ENCODE results near the gene CCDC33.
A peak's percentile ranks its signal among the peaks of the same experiment; 100 is the strongest.

CCDC33 gene

DNA sequence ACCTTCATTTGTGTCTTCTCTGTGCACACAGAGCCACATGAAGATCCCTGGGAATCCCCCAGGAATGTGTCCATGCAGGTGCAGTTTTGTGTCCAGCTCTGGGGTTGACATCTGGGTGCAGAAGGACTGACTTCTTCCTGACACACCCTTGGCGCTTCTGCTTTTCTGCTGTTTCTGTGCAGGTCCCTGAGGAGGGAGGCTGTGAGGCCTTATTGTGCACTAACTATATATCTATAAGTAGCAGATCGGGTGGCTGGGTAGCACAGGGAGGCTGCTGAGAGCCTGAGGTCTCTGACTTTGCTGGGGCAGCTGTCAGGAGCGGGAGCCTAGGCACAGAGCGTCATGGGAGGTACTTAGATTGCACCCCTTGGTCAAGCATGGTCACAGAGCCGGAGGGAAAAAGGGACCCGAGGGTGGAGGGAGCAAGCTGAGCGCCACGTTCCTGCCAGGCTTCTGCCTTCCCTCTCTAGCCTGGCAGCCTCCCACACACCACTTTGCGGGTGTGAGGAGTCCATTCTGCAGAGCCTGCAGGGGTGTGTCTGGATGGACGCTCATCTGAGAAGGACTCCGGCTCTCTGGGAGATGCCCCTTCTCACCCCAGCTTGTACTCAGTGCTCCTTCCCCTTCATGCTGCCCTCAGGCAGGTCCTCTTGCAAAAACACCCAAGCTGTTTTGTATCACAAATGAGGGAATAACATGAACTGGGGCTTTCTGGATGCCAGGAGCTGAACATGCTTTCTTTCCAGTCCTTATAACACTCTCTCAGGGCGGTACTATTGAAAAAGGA lies 23.9 kb downstream of the CCDC33 start:
- DNase-seq = no peak

DNA sequence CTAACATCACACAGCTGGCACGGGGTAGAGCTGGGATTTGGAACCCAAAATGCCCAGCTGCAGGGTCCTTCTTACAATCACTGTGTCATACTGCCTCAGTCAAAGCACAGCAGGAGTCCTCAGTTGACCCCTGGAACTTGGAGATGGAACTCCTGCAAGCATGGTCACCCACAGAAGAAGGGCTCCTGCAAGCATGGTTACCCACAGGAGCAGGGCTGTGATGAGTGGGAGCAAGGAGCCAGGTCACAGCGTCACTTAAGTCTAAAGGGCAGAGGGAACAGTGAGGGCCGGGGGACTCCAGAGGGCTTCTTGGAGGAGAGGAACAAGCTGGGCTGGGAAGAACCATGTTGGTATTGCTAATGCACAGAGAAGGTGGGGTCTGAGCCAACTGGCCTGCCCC lies 24.9 kb downstream of the CCDC33 start:
- DNase-seq = no peak

DNA sequence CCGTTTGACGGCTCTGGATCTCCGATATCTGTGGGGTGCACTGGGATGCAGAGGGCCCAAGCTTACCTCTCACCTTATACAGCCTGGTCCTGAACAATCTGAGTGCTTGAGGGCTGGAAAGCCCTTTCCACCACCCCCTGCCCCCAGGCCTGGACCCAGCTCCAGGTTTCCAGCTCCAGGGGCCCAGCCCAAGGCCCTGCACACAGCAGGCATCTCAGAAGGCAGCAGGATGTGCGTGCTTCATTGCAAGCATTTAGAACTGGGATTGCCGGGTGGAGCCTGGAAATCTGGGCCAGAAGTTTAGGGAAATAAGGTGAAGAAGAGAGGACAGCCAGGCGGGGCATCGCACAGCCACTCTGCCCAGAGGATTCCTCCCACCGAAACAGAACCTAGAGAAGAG lies 25.6 kb downstream of the CCDC33 start:
- no peak for DNase-seq

DNA sequence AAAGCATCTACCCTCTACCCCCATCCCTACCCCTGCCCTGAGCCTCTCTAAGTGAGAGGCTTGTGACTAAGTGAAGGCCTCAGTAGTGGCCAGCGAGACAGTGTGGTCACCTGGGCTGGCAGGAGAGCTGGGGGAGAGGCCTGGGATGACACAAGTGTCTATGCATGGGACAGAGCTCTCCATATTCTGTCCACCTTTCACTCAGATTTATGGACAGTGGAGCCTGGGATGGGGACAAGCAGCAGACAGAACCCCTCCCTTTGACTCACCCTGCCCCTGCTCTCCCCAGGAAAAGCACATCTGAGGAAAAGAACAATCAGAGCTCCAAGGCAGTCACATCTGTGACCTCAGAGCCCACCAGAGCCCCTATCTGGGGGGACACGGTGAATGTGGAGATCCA lies 26.0 kb downstream of the CCDC33 start:
- no peak for DNase-seq

- DNase-seq = no peak
These were observed 26.5 kb downstream of the CCDC33 start for GRCh38 chr15:74262625-74263024.

DNA sequence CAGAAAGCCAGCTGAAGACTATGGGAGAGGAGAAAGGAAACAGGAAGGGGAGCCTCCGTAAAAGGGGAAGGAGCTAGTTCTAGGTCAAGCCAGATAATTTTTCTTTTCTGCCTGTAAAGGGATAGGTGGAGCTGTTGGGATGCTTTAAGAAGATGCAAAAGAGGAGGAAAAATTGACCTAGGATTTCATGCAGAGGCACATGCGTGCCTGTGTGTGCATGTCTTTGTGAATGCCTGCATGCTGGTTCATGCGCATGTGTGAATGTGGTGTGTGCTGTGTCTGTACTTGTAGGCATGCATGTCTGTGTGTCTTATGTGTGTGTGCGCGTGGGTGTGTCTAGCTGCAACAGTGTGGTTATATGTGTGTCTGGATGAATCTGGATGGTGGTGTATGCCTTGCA lies 27.3 kb downstream of the CCDC33 start:
- DNase-seq = no peak

GRCh38 chr15:74264081-74264501 lies 28.0 kb downstream of the CCDC33 start:
- DNase-seq = no peak

- no peak for DNase-seq
These were observed 29.0 kb downstream of the CCDC33 start for GRCh38 chr15:74265046-74265639.

DNA sequence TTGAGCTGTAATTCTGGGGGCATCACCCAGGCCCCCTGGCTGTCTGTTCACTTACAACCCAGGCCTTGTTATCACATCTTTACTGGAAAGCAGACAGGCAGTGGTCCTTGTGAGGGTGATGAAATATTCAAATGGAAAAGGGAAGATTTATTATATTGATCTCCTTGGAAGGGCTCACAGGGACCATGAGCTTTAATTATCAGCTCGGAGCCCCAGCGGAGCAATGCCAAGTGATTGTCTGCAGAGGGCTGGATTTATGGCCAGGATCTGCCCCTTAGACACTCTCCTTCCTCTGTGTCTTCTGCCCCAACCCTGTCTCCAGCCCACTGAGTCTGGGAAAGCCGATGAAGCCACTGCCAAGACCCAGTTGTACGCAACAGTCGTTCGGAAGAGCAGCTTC lies 31.9 kb downstream of the CCDC33 start:
- no peak for DNase-seq

DNA sequence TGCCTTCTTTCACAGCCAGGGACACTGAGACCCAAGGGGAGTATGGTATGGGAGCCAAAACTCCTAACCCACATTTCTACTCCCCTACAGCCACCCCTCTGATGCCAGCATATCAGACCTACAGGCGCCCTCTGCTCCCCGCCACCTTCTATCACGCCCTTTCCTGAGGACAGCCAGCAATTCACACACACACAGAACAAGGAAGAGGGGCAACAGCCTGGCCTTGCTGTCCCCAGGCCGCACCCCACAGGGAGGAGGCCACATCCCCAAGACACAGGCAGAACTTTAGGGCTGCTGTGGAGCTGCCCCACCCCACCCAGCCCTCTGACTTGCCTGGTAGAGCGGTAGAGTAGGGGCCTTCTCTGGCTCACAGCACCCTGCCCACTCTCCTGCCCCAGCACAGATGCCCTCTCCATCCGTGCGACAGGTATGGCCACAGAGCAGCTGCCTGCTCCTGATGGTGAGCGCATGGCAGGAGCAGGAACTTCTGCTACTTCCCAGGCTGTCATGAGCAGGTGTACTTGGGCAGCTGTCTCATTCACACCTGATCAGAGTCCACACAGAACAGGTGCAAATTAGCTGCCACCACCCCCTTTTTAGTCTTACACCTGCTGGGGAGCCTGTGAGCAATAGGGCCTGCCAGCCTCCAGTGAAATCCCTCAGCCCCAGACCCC lies 33.4 kb downstream of the CCDC33 start:
- no peak for DNase-seq

- DNase-seq = no peak
These were observed 34.0 kb downstream of the CCDC33 start for GRCh38 chr15:74270155-74270554.

DNA sequence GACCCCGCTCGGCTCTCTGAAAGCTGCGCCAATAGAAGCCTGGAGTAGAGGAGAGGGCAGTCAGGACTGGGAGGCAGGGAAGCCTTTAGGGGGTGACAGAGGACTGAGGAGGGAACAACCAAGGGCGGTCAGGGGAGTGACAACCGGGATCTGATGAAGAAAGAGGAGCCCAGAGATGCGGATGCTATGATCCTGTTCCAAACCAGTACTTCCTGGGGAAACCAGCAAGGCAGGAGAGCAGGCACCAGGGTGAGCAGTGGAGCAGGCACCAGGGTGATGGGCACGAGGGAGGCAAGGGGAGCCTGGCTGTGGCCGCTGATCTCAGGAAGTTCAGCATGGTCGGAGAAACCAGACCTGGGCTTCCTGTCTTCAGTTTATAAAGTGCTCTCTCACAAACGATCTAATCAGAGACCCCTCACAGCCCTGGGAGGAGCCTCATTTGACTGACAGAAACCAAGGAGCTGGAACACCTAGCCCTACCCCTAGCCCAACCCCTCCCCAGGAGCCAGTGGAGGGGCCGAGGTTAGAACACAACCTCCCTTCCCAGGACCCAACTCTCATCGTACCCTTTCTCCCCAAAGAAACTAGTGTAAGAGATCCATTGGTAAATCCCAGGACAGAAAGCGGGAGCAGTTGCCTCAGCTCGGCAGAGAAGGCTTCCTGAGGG lies 34.9 kb downstream of the CCDC33 start:
- no peak for DNase-seq

- DNase-seq = no peak
These were observed 36.7 kb downstream of the CCDC33 start for GRCh38 chr15:74272812-74273211.

- DNase-seq = peak; percentile 91
These were observed 38.4 kb downstream of the CCDC33 start for GRCh38 chr15:74274470-74275038.

DNA sequence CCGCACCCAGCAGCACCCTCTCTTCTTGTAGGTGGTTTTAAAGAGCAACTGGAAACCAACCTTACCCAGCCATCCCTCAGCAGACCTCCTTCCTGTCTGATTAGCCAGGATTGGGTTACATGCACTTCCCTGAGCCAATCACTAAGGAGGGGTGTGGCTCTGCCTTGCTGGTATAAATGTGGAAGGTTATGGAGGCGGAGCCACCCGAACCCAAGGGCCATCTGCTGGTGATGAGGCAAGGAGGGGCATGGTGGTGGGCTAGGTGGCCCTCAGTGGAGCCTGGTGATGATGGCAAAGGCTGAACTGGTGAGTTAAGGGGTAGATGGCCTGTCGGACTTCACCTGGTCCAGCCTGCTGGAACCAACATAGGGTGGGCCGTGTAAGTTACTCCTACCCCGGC lies 39.8 kb downstream of the CCDC33 start:
- peak; percentile 66 for DNase-seq

GRCh38 chr15:74276560-74276959 lies 40.4 kb downstream of the CCDC33 start:
- no peak for DNase-seq

DNA sequence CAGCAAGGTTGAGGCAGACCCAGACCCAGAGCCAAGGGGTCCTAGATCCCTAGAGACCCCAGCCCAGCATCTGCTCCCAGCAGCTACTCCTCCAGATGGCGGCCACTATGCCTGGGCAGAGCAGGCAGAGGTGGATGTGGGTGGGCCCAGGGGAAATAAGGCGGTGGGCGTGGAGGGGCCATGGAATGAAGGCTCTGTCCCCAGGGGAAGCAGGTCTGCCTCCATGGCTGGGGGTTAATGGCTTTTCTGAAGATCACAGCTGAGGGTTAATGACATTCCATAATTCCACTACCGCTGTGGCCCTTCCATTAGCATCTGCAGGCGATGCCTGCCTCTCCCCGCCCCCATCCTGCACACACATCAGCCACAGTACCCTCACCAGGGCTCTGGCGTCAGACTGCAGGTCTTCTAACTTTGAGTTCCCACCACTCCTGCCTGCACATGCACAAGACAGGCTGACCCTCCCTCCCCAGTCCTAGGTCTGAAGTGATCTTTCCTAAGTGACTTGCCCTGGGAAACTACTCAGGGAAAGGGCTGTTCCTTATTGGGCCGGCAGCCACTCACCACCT lies 41.2 kb downstream of the CCDC33 start:
- DNase-seq = no peak

GRCh38 chr15:74278207-74278606 lies 42.1 kb downstream of the CCDC33 start:
- no peak for DNase-seq

DNA sequence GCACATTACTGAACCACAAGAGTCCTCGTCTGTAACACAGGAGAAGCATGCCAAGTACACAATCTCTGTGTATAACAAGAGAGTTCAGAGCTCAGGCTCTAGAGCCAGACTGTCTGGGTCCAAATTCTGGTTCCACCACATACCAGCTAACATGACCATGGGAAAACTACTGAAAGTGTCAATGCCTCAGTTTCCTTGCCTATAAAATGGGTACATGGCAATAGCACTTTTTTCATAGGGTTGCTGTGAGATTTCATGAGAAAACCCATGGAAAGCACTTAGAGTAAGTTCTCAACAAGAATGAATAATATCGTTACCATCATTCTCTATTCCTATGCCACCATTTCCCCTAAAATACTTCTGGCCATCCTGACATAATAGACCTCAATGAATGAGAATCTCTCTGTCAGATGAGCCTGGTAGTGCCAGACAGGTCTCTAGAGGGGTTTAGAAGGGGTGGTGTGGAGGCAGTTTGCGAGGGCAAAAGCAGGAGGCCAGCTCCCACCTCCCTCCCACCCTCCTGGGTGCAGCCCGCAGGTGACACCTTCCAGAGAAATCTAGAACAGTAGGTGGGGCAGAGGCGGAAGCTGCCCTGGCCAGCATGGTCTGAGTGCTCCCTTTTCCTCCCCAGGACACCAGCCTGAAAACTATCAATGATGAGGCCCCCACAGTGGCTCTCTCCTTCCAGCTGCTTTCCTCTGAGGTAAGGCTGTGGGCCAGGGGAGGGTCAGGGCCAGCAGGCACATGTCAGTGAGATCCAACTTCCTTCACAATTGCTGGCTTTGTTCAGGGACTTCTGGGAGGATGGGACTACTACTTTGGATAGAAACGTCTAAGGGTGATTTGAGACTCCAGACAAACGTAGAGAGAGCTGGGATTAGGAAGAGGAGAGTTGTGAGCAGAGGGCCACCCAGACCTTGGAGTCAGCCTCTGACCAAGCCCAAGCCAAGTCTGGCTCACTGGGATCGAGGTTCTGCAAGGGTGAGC lies 45.3 kb downstream of the CCDC33 start:
- DNase-seq = no peak

DNA sequence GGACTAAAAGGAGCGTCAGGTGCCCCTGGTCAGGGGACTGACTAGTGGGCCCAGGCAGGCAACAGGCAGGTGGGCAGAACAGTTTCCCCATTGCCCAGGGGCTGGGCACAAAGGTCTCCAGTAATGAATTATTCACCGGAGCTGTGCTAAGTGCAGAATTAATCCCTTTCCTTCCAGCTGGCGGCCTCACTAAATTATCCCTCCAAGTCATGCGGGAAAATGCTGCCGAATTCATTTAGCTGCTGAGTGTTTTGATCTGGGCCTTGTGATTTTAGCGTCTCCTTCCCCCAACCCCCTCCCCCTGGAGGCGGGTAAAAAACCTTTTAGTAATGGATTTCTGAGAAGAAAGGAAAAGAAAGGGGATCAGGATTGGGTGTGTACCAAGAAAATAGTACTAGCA lies 47.2 kb downstream of the CCDC33 start:
- peak; percentile 29 for DNase-seq

GRCh38 chr15:74289671-74290070 lies 53.5 kb downstream of the CCDC33 start:
- DNase-seq = no peak

DNA sequence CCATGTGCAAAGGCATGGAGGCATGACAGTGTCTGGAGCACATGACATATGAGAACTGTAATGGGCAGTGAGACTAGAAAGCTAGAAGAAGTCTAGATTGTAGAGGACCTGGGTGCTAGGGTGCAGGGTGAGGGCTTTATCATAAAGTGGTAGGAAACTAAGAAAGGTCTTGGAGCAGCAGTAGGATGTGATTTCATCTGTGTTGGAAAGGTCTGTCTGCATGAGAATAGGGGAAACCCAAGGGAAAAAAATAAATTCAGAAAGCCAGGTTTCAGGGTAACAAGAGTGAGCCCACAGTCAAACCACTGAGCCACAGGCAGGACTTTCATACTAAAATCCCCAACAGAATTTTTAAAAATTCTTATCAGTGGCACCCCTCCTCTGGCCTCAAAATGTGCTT lies 54.5 kb downstream of the CCDC33 start:
- no peak for DNase-seq
